ENCODE data around the gene IFI27L2.
A peak's percentile ranks its signal among the peaks of the same experiment; 100 is the strongest.

The IFI27L2 gene

DNA sequence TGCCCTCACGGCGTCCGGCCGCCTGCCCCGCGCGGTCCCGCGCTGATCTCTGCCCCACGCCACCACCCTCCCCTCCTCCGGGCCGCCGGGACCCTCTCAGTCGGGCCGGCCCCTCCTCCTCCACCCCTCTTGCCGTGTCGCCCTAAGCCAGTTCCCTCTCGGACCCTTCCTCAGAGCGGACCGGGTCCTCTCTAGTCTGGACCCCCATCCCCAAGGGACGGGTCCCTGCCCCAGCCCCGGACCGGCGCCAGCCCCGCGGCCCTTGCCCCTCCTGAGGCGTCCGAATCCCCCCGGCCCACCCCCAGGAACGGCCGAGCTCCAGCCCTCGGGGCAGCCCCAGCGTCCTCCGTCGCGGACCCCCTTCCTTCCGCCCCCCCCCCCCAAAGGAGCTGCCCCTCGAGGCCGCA is 45.2 kb upstream of the IFI27L2 start:
- TF ChIP-seq, protein P1, sequence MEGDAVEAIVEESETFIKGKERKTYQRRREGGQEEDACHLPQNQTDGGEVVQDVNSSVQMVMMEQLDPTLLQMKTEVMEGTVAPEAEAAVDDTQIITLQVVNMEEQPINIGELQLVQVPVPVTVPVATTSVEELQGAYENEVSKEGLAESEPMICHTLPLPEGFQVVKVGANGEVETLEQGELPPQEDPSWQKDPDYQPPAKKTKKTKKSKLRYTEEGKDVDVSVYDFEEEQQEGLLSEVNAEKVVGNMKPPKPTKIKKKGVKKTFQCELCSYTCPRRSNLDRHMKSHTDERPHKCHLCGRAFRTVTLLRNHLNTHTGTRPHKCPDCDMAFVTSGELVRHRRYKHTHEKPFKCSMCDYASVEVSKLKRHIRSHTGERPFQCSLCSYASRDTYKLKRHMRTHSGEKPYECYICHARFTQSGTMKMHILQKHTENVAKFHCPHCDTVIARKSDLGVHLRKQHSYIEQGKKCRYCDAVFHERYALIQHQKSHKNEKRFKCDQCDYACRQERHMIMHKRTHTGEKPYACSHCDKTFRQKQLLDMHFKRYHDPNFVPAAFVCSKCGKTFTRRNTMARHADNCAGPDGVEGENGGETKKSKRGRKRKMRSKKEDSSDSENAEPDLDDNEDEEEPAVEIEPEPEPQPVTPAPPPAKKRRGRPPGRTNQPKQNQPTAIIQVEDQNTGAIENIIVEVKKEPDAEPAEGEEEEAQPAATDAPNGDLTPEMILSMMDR (IDR thresholded peaks at IDR 0.05; ENCODE audit: unreplicated experiment in 3 of 3), result no peak
- Mint-ChIP-seq H3K9me3 (no peaks in the 10 kb centered on the region), H3K4me1 (peaks cover 7% of the 10 kb centered on the region), H3K4me3 (peak overlapping the region; percentile 17 to 82 (median 47)), H3K27me3 (ENCODE audit: low read depth) (peaks cover 79% of the 10 kb centered on the region), H3K36me3 (ENCODE audit: low read depth) (no peaks in the 10 kb centered on the region), H3K27ac (no peak overlapping the region)

DNA sequence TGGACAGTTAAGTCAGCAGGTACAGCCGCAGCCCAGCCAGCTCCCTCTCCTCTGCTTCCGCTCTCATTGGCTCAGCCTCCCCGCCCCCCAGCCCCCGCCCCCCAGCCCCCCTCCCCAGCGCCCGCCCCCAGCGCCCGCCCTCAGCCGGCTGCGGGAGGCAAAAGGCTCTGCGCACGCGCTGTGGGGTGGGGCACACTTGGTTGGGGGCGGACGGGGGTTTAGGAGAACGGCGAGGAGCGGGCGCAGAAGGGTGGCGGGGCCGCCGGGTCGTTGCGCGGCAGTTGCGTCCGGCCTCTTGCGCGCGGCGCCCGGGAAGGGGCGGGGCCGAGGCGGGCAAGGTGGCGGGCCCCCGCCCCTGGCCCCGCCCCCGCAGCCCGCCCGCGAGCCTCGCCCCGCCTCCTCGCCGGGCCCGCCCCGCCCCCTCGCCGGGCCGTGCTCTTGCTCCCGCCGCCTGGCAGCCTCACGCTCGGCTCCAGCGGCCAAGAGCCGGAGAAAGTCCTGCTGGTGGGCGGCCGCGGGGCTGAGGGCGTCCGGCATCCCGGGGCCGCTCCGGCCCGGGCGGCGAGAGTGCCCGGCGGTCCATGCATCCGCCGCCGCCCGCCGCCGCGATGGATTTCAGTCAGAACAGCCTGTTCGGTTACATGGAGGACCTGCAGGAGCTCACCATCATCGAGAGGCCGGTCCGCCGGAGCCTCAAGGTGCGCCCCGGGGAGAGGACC is 44.6 kb upstream of the IFI27L2 start, which contains the start of gene PPP4R4:
PPP4R4 (plus strand) TSS at position 438 of the 719 bp plus-strand sequence; CDS start at position 582, 144 bp downstream.
- TF ChIP-seq, protein P1 (IDR thresholded peaks at IDR 0.05; ENCODE audit: unreplicated experiment in 3 of 3), result no peak
- Mint-ChIP-seq H3K9me3 (no peaks in the 10 kb centered on the region), H3K27me3 (ENCODE audit: low read depth) (peaks cover 73% of the 10 kb centered on the region), H3K27ac (no peak within 1 kb of the TSS), H3K4me1 (peaks cover 7% of the 10 kb centered on the region), H3K4me3 (peak within 1 kb of the TSS; percentile 88 to 91 (median 89)), H3K36me3 (ENCODE audit: low read depth) (no peaks in the 10 kb centered on the region)

DNA sequence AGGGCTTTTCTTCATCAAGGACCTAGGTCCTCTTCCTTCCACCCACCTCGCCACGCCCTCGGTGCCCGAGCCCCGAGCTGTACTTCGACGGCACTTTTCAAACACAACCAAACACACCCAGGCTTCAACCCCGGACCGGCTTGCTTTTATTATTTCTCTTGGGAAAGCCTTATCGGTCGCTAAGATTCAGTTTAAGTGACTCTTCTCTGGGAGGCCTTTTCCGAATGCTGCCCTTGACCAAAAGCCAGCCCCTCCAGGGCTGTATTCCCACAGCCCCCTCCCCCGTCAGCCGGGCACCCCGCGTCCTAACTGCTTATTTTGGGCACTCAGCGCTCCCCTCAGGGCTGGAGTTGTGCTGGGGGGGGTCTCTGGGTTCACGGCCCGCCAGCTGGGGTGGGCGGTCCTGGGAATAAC is 44.1 kb upstream of the IFI27L2 start:
- Mint-ChIP-seq H3K27ac (no peak overlapping the region), H3K36me3 (ENCODE audit: low read depth) (no peaks in the 10 kb centered on the region), H3K4me3 (peak overlapping the region; percentile 87 to 91 (median 89)), H3K4me1 (peaks cover 7% of the 10 kb centered on the region), H3K27me3 (ENCODE audit: low read depth) (peaks cover 67% of the 10 kb centered on the region), H3K9me3 (no peaks in the 10 kb centered on the region)
- TF ChIP-seq, protein P1 (IDR thresholded peaks at IDR 0.05; ENCODE audit: unreplicated experiment in 3 of 3), result no peak

DNA sequence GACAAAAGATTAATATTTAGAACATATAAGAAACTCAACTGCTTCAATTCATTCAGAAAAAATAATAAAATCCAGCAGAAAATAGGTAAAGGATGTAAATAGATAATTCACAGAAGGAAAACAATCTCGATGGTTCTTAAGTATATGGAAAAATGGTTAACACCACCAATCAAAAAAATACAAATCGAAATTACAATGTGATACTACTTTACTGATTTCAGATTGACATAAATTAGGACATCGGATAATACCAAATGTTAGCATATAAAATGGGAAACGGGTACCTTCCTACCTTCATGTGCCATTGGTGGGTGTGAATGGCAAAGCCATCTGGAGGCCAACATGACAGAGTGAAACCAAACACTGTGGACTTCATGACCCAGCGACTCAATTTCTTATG is 43.1 kb upstream of the IFI27L2 start:
- Mint-ChIP-seq H3K36me3 (ENCODE audit: low read depth) (no peaks in the 10 kb centered on the region), H3K9me3 (no peaks in the 10 kb centered on the region), H3K4me3 (peak overlapping the region; percentile 87 to 91 (median 89)), H3K27ac (no peak overlapping the region), H3K27me3 (ENCODE audit: low read depth) (peaks cover 62% of the 10 kb centered on the region), H3K4me1 (peaks cover 7% of the 10 kb centered on the region)
- TF ChIP-seq, protein P1 (IDR thresholded peaks at IDR 0.05; ENCODE audit: unreplicated experiment in 3 of 3), result no peak

DNA sequence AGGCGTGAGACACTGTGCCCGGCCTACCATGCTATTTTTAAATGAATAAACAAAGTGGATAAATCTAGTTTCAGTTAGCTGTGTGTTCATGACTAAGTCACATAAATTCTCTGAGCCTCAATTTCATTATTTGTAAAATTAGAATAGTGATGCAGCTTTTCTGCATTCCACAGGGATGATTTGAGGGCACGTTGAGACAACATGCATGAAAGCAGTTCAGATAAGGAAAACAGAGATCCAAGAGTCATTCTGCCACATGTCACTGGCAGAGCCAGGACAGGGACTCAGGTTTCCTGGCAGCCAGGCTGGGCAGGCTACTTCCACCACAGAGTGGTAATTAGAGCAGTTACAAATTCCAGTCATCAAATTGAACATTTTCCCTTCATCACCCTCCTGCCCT is 41.8 kb upstream of the IFI27L2 start:
- Mint-ChIP-seq H3K27ac (no peak overlapping the region), H3K4me3 (peak overlapping the region in 1 of 3 experiments; percentile 12), H3K4me1 (peaks cover 7% of the 10 kb centered on the region), H3K27me3 (ENCODE audit: low read depth) (peaks cover 58% of the 10 kb centered on the region), H3K36me3 (ENCODE audit: low read depth) (no peaks in the 10 kb centered on the region), H3K9me3 (no peaks in the 10 kb centered on the region)
- TF ChIP-seq, protein P1 (IDR thresholded peaks at IDR 0.05; ENCODE audit: unreplicated experiment in 3 of 3), result no peak

- Mint-ChIP-seq H3K36me3 (ENCODE audit: low read depth) (no peaks in the 10 kb centered on the region), H3K4me1 (peaks cover under 1% of the 10 kb centered on the region), H3K9me3 (no peaks in the 10 kb centered on the region), H3K27me3 (ENCODE audit: low read depth) (peaks cover 47% of the 10 kb centered on the region), H3K4me3 (no peak overlapping the region), H3K27ac (no peak overlapping the region)
- TF ChIP-seq, protein P1 (IDR thresholded peaks at IDR 0.05; ENCODE audit: unreplicated experiment in 3 of 3), result no peak
These were observed 40.7 kb upstream of the IFI27L2 start for GRCh38 chr14:94170136-94170535.

Measured in nephron (organoid).